Natural killer cell (primary cell): ENCODE results near the gene RAB3B. TPM values are rescaled to one million over a fixed set of nuclear protein-coding genes. Genes with fewer than 3 reads are reported as not detected.
A peak's percentile ranks its signal among the peaks of the same experiment; 100 is the strongest.
"Not testable (repeated sequence)": the region's sequence is repeated elsewhere in the genome, so short reads cannot be mapped to it uniquely, and the experiment has no call there.

Experiments used
- ATAC-seq, 3 donors: fragments of 150-1000 bp in 2 of 3; fragments of 200-7000 bp in 1 of 3; cut with Tn5 transposase; 1 replicate in 1 of 3; 2 replicates in 2 of 3; pipeline ENCODE4 v1.10.0; 2021; ENCODE audit warnings: mild to moderate bottlenecking in 2 of 3, moderate library complexity in 2 of 3
- DNase-seq, 2 donors: peaks; one replicate each; pipeline versions ENCODE4 v3.0.0 to v3.0.0-alpha.2; 2013 to 2021; ENCODE audit warnings: mixed read lengths in 1 of 2
- H3K27ac ChIP-seq: one replicate; pipeline ENCODE4 v1.5.1; 2013; ENCODE audit warnings: mild to moderate bottlenecking, low read length
- H3K27me3 ChIP-seq: one replicate; pipeline ENCODE4 v1.6.1; 2013; ENCODE audit warnings: low read length; ENCODE audit not compliant: control insufficient read depth, insufficient read depth
- H3K36me3 ChIP-seq: one replicate; pipeline ENCODE4 v1.6.1; 2013; ENCODE audit warnings: low read length; ENCODE audit not compliant: control insufficient read depth, insufficient read depth
- H3K4me1 ChIP-seq: one replicate; pipeline ENCODE4 v1.6.1; 2013; ENCODE audit warnings: low read length; ENCODE audit not compliant: control insufficient read depth, insufficient read depth
- H3K4me3 ChIP-seq: one replicate; pipeline ENCODE4 v1.5.1; 2013; ENCODE audit warnings: low read length
- H3K9me3 ChIP-seq: one replicate; pipeline ENCODE4 v1.6.1; 2013; ENCODE audit warnings: low read length; ENCODE audit not compliant: control insufficient read depth, insufficient read depth
- H3K27ac Mint-ChIP-seq, 2 donors: one replicate each; pipeline ENCODE4 v1.8.0; 2022; ENCODE audit warnings: mild to moderate bottlenecking in 2 of 2, mixed read lengths in 2 of 2, moderate library complexity in 1 of 2
- H3K27me3 Mint-ChIP-seq, 2 donors: one replicate each; pipeline ENCODE4 v1.8.0; 2022; ENCODE audit warnings: low read depth in 2 of 2, mixed read lengths in 2 of 2
- H3K36me3 Mint-ChIP-seq: one replicate; pipeline ENCODE4 v1.8.0; 2022; ENCODE audit warnings: mixed read lengths
- H3K4me1 Mint-ChIP-seq, 2 donors: one replicate each; pipeline ENCODE4 v1.8.0; 2022; ENCODE audit warnings: mixed read lengths in 2 of 2
- H3K4me3 Mint-ChIP-seq: one replicate; pipeline ENCODE4 v1.8.0; 2022; ENCODE audit warnings: mild to moderate bottlenecking, moderate library complexity, mixed read lengths
- H3K9me3 Mint-ChIP-seq, 2 donors: one replicate each; pipeline ENCODE4 v1.8.0; 2022; ENCODE audit warnings: mixed read lengths in 2 of 2
- WGBS: methylation state at CpG from one replicate; pipeline ENCODE4 v1.1.7; 2013; ENCODE audit warnings: missing lambda C conversion rate; ENCODE audit not compliant: insufficient coverage; 5-methylcytosine and 5-hydroxymethylcytosine counted together
- intact Hi-C: fragments of 100-400 bp; cut with micrococcal nuclease; formaldehyde crosslinking; loops from one replicate; pipeline ENCODE4 v1.14.2; 2022
- total RNA-seq, 4 donors: library from RNA; stranded (reverse); fragments of 120-200 nt in 1 of 4; gene quantifications; one replicate each; pipeline versions ENCODE4 v1.2.3 to v1.2.4, GENCODE V29; 2013 to 2022
- TF ChIP-seq, protein P1 (sequence below): fragments of 200-600 bp; IDR thresholded peaks from one replicate; pipeline ENCODE4 v1.8.0; 2022; ENCODE audit warnings: antibody characterized with exemption

The RAB3B gene
- total RNA-seq, 3 donors from 2014 or later (not counting 1 experiment from before 2014, with no cell fraction given), result 0.03 TPM; not detected in 2

DNA sequence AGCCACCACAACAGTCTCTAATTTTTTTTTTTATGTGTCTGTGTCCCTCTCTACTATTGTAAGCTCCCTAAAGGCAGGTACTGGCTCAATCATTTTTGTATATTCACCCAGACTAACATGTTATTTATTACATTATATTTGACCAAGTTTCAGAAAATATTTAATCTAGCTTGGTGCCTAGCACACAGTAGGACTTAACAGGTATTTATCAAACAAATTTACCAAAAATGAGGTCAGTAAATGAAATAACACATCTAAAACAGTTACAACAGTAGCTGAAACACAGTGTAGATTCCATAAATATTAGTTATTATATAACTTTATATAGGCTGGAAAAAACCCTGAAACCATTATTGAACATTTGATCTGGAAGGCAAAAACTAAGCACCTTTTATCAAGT lies 114.7 kb downstream of the RAB3B start:
- no peak overlapping the region for H3K4me3 ChIP-seq
- peaks cover 28 to 32% of the 10 kb centered on the region in 2 donors for H3K4me1 Mint-ChIP-seq
- H3K4me1 ChIP-seq, result peaks cover 38% of the 10 kb centered on the region
- DNase-seq (no peak), ATAC-seq (no peak)
- TF ChIP-seq, protein P1, sequence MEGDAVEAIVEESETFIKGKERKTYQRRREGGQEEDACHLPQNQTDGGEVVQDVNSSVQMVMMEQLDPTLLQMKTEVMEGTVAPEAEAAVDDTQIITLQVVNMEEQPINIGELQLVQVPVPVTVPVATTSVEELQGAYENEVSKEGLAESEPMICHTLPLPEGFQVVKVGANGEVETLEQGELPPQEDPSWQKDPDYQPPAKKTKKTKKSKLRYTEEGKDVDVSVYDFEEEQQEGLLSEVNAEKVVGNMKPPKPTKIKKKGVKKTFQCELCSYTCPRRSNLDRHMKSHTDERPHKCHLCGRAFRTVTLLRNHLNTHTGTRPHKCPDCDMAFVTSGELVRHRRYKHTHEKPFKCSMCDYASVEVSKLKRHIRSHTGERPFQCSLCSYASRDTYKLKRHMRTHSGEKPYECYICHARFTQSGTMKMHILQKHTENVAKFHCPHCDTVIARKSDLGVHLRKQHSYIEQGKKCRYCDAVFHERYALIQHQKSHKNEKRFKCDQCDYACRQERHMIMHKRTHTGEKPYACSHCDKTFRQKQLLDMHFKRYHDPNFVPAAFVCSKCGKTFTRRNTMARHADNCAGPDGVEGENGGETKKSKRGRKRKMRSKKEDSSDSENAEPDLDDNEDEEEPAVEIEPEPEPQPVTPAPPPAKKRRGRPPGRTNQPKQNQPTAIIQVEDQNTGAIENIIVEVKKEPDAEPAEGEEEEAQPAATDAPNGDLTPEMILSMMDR, result no peak
- H3K36me3 Mint-ChIP-seq, result no peaks in the 10 kb centered on the region
- no peaks in the 10 kb centered on the region for H3K9me3 Mint-ChIP-seq
- no peak overlapping the region for H3K27ac ChIP-seq
- peaks cover 4% of the 10 kb centered on the region for H3K36me3 ChIP-seq
- H3K27me3 Mint-ChIP-seq, result peaks cover 4 to 8% of the 10 kb centered on the region in 2 donors
- no peaks in the 10 kb centered on the region for H3K9me3 ChIP-seq
- peak overlapping the region; percentile 71 to 74 for H3K27ac Mint-ChIP-seq
- H3K4me3 Mint-ChIP-seq, result peak overlapping the region; percentile 17
- intact Hi-C loops, result loop anchor here (5.0 kb wide), 1 partner anchor 34 kb away; no protein-coding TSS in a partner anchor
- H3K27me3 ChIP-seq, result no peaks in the 10 kb centered on the region

DNA sequence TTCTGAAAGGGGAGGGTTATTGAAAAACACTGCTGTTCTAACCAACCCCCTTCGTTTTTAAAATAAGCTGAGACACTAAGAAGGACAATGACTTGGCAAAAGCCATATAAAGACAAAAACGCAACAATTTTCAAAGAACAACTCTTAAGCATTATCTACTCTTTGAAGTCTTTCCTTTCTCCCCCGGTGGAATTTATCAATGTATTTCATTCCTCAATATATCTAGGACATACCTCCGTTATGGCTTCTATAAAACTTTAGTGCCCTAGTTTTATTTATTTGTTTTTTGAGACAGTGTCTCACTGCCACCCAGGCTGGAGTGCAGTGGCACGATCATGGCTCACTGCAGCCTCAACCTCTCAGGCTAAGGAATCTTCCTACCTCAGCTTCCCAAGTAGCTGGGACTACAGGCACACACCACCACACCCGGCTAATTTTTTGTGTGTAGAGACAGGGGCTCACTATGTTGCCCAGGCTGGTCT lies 115.2 kb downstream of the RAB3B start:
- H3K27me3 ChIP-seq, result no peaks in the 10 kb centered on the region
- WGBS, result 45% methylated on average over 4 of the region's 6 CpGs
- H3K4me3 ChIP-seq, result no peak overlapping the region
- DNase-seq (no peak), ATAC-seq (no peak)
- H3K4me1 ChIP-seq, result peaks cover 38% of the 10 kb centered on the region
- H3K4me1 Mint-ChIP-seq, result peaks cover 34 to 37% of the 10 kb centered on the region in 2 donors
- no peaks in the 10 kb centered on the region for H3K36me3 Mint-ChIP-seq
- H3K9me3 ChIP-seq, result no peaks in the 10 kb centered on the region
- intact Hi-C loops, result loop anchor here (5.0 kb wide), 1 partner anchor 33 kb away; no protein-coding TSS in a partner anchor
- peak overlapping the region; percentile 71 to 74 for H3K27ac Mint-ChIP-seq
- H3K4me3 Mint-ChIP-seq, result peak overlapping the region; percentile 21
- no peaks in the 10 kb centered on the region for H3K9me3 Mint-ChIP-seq
- H3K27ac ChIP-seq, result no peak overlapping the region
- peaks cover 0 to 3% of the 10 kb centered on the region in 2 donors for H3K27me3 Mint-ChIP-seq
- TF ChIP-seq, protein P1, result no peak
- peaks cover 4% of the 10 kb centered on the region for H3K36me3 ChIP-seq

DNA sequence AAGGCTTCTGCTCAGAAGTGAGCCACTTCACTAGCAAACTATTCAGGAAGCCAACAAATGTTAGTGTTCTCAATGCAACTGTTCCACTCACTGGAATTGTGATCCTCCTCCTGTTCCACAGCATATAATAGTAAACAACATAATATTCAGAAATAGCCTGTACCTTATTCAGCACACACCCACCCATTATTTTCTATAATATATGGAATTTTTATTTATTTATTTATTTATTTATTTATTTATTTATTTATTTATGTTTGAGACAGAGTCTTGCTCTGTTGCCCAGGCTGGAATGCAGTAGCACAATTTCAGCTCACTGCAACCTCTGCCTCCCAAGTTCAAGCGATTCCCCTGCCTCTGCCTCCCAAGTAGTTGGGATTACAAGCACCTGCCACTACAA lies 117.2 kb downstream of the RAB3B start:
- H3K27ac Mint-ChIP-seq, result peak overlapping the region in 1 of 2 donors; percentile 27
- H3K36me3 ChIP-seq, H3K9me3 Mint-ChIP-seq, H3K4me3 ChIP-seq, H3K27ac ChIP-seq, H3K9me3 ChIP-seq, H3K36me3 Mint-ChIP-seq, DNase-seq, intact Hi-C loops, ATAC-seq, H3K27me3 ChIP-seq, H3K27me3 Mint-ChIP-seq, H3K4me3 Mint-ChIP-seq: not testable (repeated sequence)
- H3K4me1 Mint-ChIP-seq, result peaks cover 38 to 42% of the 10 kb centered on the region in 2 donors
- 100% methylated on average over 1 of the region's 1 CpG for whole genome bisulfite sequencing
- peaks cover 30% of the 10 kb centered on the region for H3K4me1 ChIP-seq

DNA sequence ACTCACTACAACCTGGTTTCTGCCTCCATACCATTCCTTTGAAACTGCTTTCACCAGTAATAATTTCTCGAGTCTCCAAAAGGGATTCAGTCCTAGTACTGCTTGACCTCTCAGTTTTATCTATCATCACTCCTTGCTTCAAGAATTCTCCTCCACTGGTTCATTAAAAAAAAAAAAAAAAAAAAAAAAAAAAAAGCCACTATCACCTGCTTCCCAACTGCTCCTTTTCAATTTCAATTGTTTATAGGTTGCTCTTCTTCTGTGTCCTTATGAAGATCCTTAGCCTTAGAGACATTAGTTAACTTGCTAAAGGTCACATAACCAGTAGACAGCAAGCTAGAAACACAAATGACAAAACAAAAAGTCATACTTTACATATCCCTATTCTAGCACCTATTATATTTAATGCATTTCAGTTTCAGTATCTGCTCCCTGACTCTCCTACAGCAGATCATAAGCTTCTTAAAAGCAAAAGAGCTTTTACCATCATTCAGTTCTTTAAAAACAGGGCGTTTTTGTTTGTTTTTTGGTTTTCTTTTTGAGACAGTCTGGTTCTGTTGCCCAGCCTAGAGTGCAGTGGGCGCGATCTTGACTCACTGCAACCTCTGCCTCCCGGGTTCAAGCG lies 119.0 kb downstream of the RAB3B start:
- Mint-ChIP-seq H3K27me3 (no peaks in the 10 kb centered on the region), H3K9me3 (no peaks in the 10 kb centered on the region), H3K36me3 (no peaks in the 10 kb centered on the region), H3K27ac (peak overlapping the region; percentile 37 to 73), H3K4me3 (no peak overlapping the region), H3K4me1 (peaks cover 54 to 58% of the 10 kb centered on the region in 2 donors)
- DNase-seq (no peak), ATAC-seq (peak in 1 of 3 donors; percentile 48)
- intact Hi-C loops, result no loop called here
- Histone ChIP-seq H3K4me1 (peaks cover 18% of the 10 kb centered on the region), H3K27ac (no peak overlapping the region), H3K9me3 (no peaks in the 10 kb centered on the region), H3K36me3 (peaks cover 5% of the 10 kb centered on the region), H3K27me3 (no peaks in the 10 kb centered on the region), H3K4me3 (no peak overlapping the region)
- 96% methylated on average over 6 of the region's 6 CpGs for WGBS
- TF ChIP-seq, protein P1, result no peak
